Heart left ventricle (tissue), 13 donors: Measurements from ENCODE around the gene BRAP.

Experiments
- CTCF ChIP-seq, 12 donors: fragments of 200-600 bp; sonication (generic) in 4 of 12; IDR thresholded peaks; one replicate each; pipeline versions ENCODE4 v1.5.0 to v1.8.0; 2018 to 2022; ENCODE audit warnings: antibody characterized with exemption in 12 of 12, mild to moderate bottlenecking in 5 of 12
- POLR2A ChIP-seq, 2 donors: fragments of 450-650 bp; IDR thresholded peaks; one replicate each; pipeline ENCODE4 v1.6.1; 2017; ENCODE audit warnings: antibody characterized with exemption in 2 of 2, mild to moderate bottlenecking in 2 of 2, moderate library complexity in 2 of 2
- donor health status: ischemic (EF 13 %, LVEDD 7.1; RV severe dilation, severe dysfunction).
- donor health status: DM: no; HTN: yes; CAD: no.
- donor health status: DM: no; HTN: no; CAD: no.
- donor health status: ischemic (EF 25% LVEDD 6.9; RV normal size, moderate dysfunction).
- donor health status: ischemic (EF 25% LVEDD 5.7; RV mildly dilated, moderate dysfunction).
- donor health status: ischemic (EF 35%, LVEDD 5.7; RV mildly dilated, moderate dysfunction).
- donor health status: nonischemic (EF 11% LVEDD 7.7; RV severe dilation, severe dysfunction).
- donor health status: DM: yes; HTN: yes; CAD: no.
- donor health status: PGD.
- donor health status: ischemic (EF 29% LVEDD 5.4; RV normal size, mild dysfunction).
- donor health status: nonischemic (EF 23%, LVEDD 6.1; RV moderate dilation, normal function).

- no peak for TF ChIP-seq CTCF (IDR thresholded peaks at IDR 0.05)
- no peak for TF ChIP-seq POLR2A (IDR thresholded peaks at IDR 0.05)
Observed at GRCh38 chr12:111706145-111706544, 20.4 kb upstream of the BRAP start.
